K562 (cell line): ENCODE results near the gene PLPPR2. TPM values are rescaled to one million over a fixed set of nuclear protein-coding genes. Genes with fewer than 3 reads are reported as not detected.

Experiments used
- ATAC-seq: fragments of 200-7000 bp; cut with Tn5 transposase; 3 replicates; pipeline ENCODE4 v1.9.1; 2020; ENCODE audit warnings: moderate library complexity
- BruUV-seq: library from RNA; stranded (reverse); fragments of 400-500 nt; replicated peaks from 2 replicates; lab custom pipeline; 2021; lab: Mats Ljungman, UMichigan
- CTCF ChIA-PET: fragments of 300-600 bp; formaldehyde crosslinking; extraction: SDS; loops from one replicate; lab custom pipeline; 2021; ENCODE audit warnings: low intra/inter-chr PET ratio; lab: Yijun Ruan, JAX
- POLR2A ChIA-PET: fragments of 300-600, 350-650 bp; sonication (Branson Sonifier 250); formaldehyde crosslinking; extraction: SDS; loops from one replicate; lab custom pipeline; 2021; ENCODE audit warnings: antibody characterized with exemption, inconsistent platforms; lab: Yijun Ruan, JAX
- DNase-seq, 4 experiments: peaks; one replicate each; pipeline versions ENCODE4 v3.0.0 to v3.0.0-alpha.2; 2011 to 2018; ENCODE audit warnings: low spot score in 3 of 4, mixed read lengths in 3 of 4; ENCODE audit errors: extremely low read depth in 1 of 4
- FAIRE-seq: peaks from 2 replicates; lab custom pipeline; 2011; peaks lifted over from hg19 to GRCh38; lab: Jason Lieb, UNC
- H2AFZ ChIP-seq: 2 replicates; pipeline ENCODE4 v1.6.0; 2011; ENCODE audit warnings: low read depth, low read length, control low read depth, inconsistent platforms
- H3K27ac ChIP-seq: fragments of 200-600 bp; 3 replicates; pipeline ENCODE4 v1.8.0; 2011; ENCODE audit warnings: low read depth, mild to moderate bottlenecking, control low read depth, inconsistent platforms, low read length, moderate library complexity, mixed read lengths; ENCODE audit errors: extremely low read depth
- H3K27me3 ChIP-seq, 2 experiments: fragments of 300-600 bp in 1 of 2; 2 replicates in 1 of 2; 3 replicates in 1 of 2; pipeline versions ENCODE4 v1.6.0 to v1.8.0; 2011; ENCODE audit warnings: inconsistent platforms in 2 of 2, low read length in 2 of 2, mild to moderate bottlenecking in 1 of 2, mixed read lengths in 1 of 2, moderate library complexity in 1 of 2; ENCODE audit not compliant: control insufficient read depth in 2 of 2, insufficient read depth in 2 of 2
- H3K36me3 ChIP-seq: fragments of 300-600 bp; 3 replicates; pipeline ENCODE4 v1.8.0; 2011; ENCODE audit warnings: mild to moderate bottlenecking, low read length, inconsistent platforms; ENCODE audit not compliant: control insufficient read depth, insufficient read depth
- H3K4me1 ChIP-seq, 2 experiments: fragments of 200-600 bp in 1 of 2; replicated peaks in 1 of 2; 2 replicates in 1 of 2; 3 replicates in 1 of 2; pipeline versions ENCODE4 v1.5.1 to v1.8.0; 2011; ENCODE audit warnings: inconsistent platforms in 2 of 2, low read length in 2 of 2, mild to moderate bottlenecking in 1 of 2, mixed read lengths in 1 of 2, moderate library complexity in 1 of 2; ENCODE audit not compliant: control insufficient read depth in 2 of 2, insufficient read depth in 2 of 2
- H3K4me2 ChIP-seq: 2 replicates; pipeline ENCODE4 v1.6.1; 2011; ENCODE audit warnings: low read length, control low read depth, inconsistent platforms, mixed read lengths; ENCODE audit not compliant: insufficient read depth
- H3K4me3 ChIP-seq: fragments of 200-600 bp; sonication (generic), shearing (Covaris generic); 2 replicates; pipeline ENCODE4 v1.5.1; 2016; ENCODE audit warnings: control low read depth, inconsistent platforms
- H3K79me2 ChIP-seq: fragments of 200-600 bp; 3 replicates; pipeline ENCODE4 v1.8.0; 2011; ENCODE audit warnings: low read length, inconsistent platforms; ENCODE audit not compliant: control insufficient read depth, insufficient read depth
- H3K9ac ChIP-seq, 2 experiments: 2 replicates each; pipeline versions ENCODE4 v1.6.0 to v1.6.1; 2011; ENCODE audit warnings: low read depth in 2 of 2, low read length in 2 of 2, control low read depth in 1 of 2, inconsistent platforms in 1 of 2, mild to moderate bottlenecking in 1 of 2, mixed read lengths in 1 of 2; ENCODE audit not compliant: insufficient read depth in 1 of 2
- H3K9me1 ChIP-seq: one replicate; pipeline ENCODE4 v1.6.0; 2011; ENCODE audit warnings: inconsistent platforms, mild to moderate bottlenecking, low read length, moderate library complexity; ENCODE audit not compliant: control insufficient read depth, insufficient read depth
- H3K9me3 ChIP-seq: replicated peaks from 2 replicates; pipeline ENCODE4 v1.5.1; 2011; ENCODE audit warnings: low read depth, low read length, inconsistent platforms; ENCODE audit not compliant: control insufficient read depth, insufficient read depth
- H4K20me1 ChIP-seq: replicated peaks from 2 replicates; pipeline ENCODE4 v1.6.1; 2011; ENCODE audit warnings: low read length, inconsistent platforms, mixed read lengths; ENCODE audit not compliant: control insufficient read depth, insufficient read depth
- E2F6 ChIP-seq, 2 experiments: IDR thresholded peaks; 2 replicates each; pipeline ENCODE4 v1.6.1; 2011; ENCODE audit warnings: borderline replicate concordance in 1 of 2, control low read depth in 1 of 2, low read depth in 1 of 2, low read length in 1 of 2, mild to moderate bottlenecking in 1 of 2, mixed read lengths in 1 of 2, moderate library complexity in 1 of 2; ENCODE audit not compliant: insufficient read depth in 1 of 2, insufficient read length in 1 of 2, poor library complexity in 1 of 2, severe bottlenecking in 1 of 2; ENCODE audit errors: extremely low read depth in 1 of 2
- KLF1 ChIP-seq: fragments of 450-650 bp; IDR thresholded peaks from 2 replicates; pipeline ENCODE4 v1.6.1; 2016; ENCODE audit warnings: missing genetic modification characterization, missing compliant biosample characterization
- L3MBTL2 ChIP-seq: fragments of 450-650 bp; IDR thresholded peaks from 2 replicates; pipeline ENCODE4 v1.6.1; 2016; ENCODE audit warnings: mild to moderate bottlenecking, moderate library complexity
- MAX ChIP-seq: sonication (generic); formaldehyde crosslinking; IDR thresholded peaks from 2 replicates; pipeline ENCODE4 v1.9.0; 2022; ENCODE audit warnings: mild to moderate bottlenecking, missing genetic modification reagents
- MGA ChIP-seq: fragments of 450-650 bp; IDR thresholded peaks from 2 replicates; pipeline ENCODE4 v1.6.1; 2016; ENCODE audit warnings: mild to moderate bottlenecking, moderate library complexity
- ZNF561 ChIP-seq: fragments of 450-650 bp; formaldehyde crosslinking; conservative IDR thresholded peaks from 2 replicates; pipeline ENCODE4 v1.4.0; 2020; ENCODE audit warnings: mild to moderate bottlenecking, moderate library complexity
- ZSCAN29 ChIP-seq: fragments of 450-650 bp; IDR thresholded peaks from 2 replicates; pipeline ENCODE4 v1.6.1; 2017
- WGBS: fragments of 100-300 bp; shearing (Covaris generic); methylation state at CpG from one replicate; pipeline ENCODE4 v1.1.6; 2016; ENCODE audit warnings: low coverage, mixed read lengths; ENCODE audit not compliant: insufficient coverage; ENCODE audit errors: missing lambda C conversion rate; 5-methylcytosine and 5-hydroxymethylcytosine counted together
- in situ Hi-C: fragments of 300-500 bp; cut with MboI; formaldehyde crosslinking; loops from 4 replicates; pipeline ENCODE4 v1.15.0; 2018; ENCODE audit warnings: inconsistent platforms, mixed read lengths
- intact Hi-C: fragments of 100-400 bp; cut with micrococcal nuclease; formaldehyde crosslinking; loops from 2 replicates; pipeline ENCODE4 v1.14.2; 2022
- polyA plus RNA-seq, 8 experiments: library from polyadenylated mRNA; depleted of rRNA in 4 of 8; stranded (reverse) in 5 of 8; unstranded in 3 of 8; fragments of >200 nt; fragmentation: Nextera tagmentation in 2 of 8; fragmentation: Illumina TruSeq in 1 of 8; extraction: Ambion mirVana in 2 of 8; extraction: Trizol in 1 of 8; gene quantifications; 2 replicates each; pipeline versions ENCODE4 v1.2.1 to v1.2.3, GENCODE V29; 2011 to 2014; ENCODE audit warnings: inconsistent platforms in 1 of 8, missing spikeins in 1 of 8
- total RNA-seq, 7 experiments: library from RNA; depleted of rRNA in 6 of 7; stranded (reverse); fragments of >200 nt in 6 of 7; fragmentation: Illumina TruSeq in 2 of 7; extraction: Trizol in 2 of 7; gene quantifications; 2 replicates each; pipeline versions ENCODE4 v1.2.1 to v1.2.3, GENCODE V29; 2011 to 2021; ENCODE audit warnings: low replicate concordance in 1 of 7

PLPPR2 gene
- total and polyA plus RNA-seq, 9 of the 15 experiments (the other 6 are each of a cell fraction or from before 2014, with no cell fraction given) = 0.49 to 15.9 (median 3.4) TPM

- in situ Hi-C loops (no loop called here), intact Hi-C loops (no loop called here)
- DNase-seq (peak; percentile 92 to 93 (median 92)), FAIRE-seq (peak; percentile 98), ATAC-seq (peak; percentile 97)
- no peaks in the 10 kb centered on the region for H3K27me3 ChIP-seq
- H3K9me3 ChIP-seq = no peaks in the 10 kb centered on the region
- no peak overlapping the region for H3K4me3 ChIP-seq
- BruUV-seq = no TSS peak
- H3K36me3 ChIP-seq = peaks cover 4% of the 10 kb centered on the region; the same call in 1 of the 3 replicates
- H3K27ac ChIP-seq = no peak overlapping the region
- WGBS = 31% methylated on average over 33 of the region's 43 CpGs
- ChIA-PET CTCF (no interaction called here), POLR2A (interaction anchor here (0.6 to 4.4 kb wide), 8 partner anchors 9 to 1700 kb away, joined by 3 to 36 read pairs (median 4); partner anchors contain the start of genes CCDC159, SWSAP1 and TMEM205)
- peak overlapping the region; percentile 12 for H2AFZ ChIP-seq
- no peaks in the 10 kb centered on the region for H3K79me2 ChIP-seq
- H3K4me1 ChIP-seq = peaks cover 11 to 49% of the 10 kb centered on the region in 2 experiments; a peak in 4 of 5 replicates
- H3K4me2 ChIP-seq = peak overlapping the region; percentile 34
- peak overlapping the region in 1 of 2 experiments; percentile 88; a peak in 2 of 4 replicates for H3K9ac ChIP-seq
- H3K9me1 ChIP-seq = peaks cover 4% of the 10 kb centered on the region
- H4K20me1 ChIP-seq = no peaks in the 10 kb centered on the region; the same call in 1 of the 2 replicates
- peak; percentile 65 to 69 for TF ChIP-seq E2F6 (IDR thresholded peaks at IDR 0.05; ENCODE audit: borderline replicate concordance in 1 of 2, extremely low read depth in 1 of 2, insufficient read depth in 1 of 2, insufficient read length in 1 of 2, low read depth in 1 of 2, low read length in 1 of 2, poor library complexity in 1 of 2, severe bottlenecking in 1 of 2)
- 0 out of 2 replicates have a peak, but pooled peaks have one; percentile 43 for TF ChIP-seq KLF1 (tag)
- TF ChIP-seq ZNF561 = no peak
- peak; percentile 70; the same call in 1 of the 2 replicates for TF ChIP-seq L3MBTL2
- peak; percentile 76 for TF ChIP-seq ZSCAN29
- peak; percentile 84 for TF ChIP-seq MAX
- peak; percentile 83 for TF ChIP-seq MGA
Observed at GRCh38 chr19:11361037-11361770, 6.0 kb downstream of the PLPPR2 start.
